Upper lobe of left lung (tissue), 6 donors: ENCODE results near the gene ASTN1. TPM values are rescaled to one million over a fixed set of nuclear protein-coding genes. Genes with fewer than 3 reads are reported as not detected.

Experiments used
- ATAC-seq, 2 donors: fragments of 200-7000 bp; cut with Tn5 transposase; one replicate each; pipeline ENCODE4 v1.9.1; 2022; ENCODE audit warnings: mild to moderate bottlenecking in 2 of 2, moderate library complexity in 2 of 2; ENCODE audit not compliant: low FRiP score in 2 of 2
- DNase-seq, 2 donors: peaks; one replicate each; pipeline ENCODE4 v3.0.0-alpha.2; 2019 to 2020
- H3K27ac ChIP-seq, 4 donors: fragments of 200-600 bp; sonication (generic); one replicate each; pipeline ENCODE4 v1.5.1; 2016 to 2019
- H3K27me3 ChIP-seq, 4 donors: fragments of 200-600 bp; sonication (generic); one replicate each; pipeline ENCODE4 v1.5.1; 2017 to 2019
- H3K36me3 ChIP-seq, 4 donors: fragments of 200-600 bp; sonication (generic); one replicate each; pipeline ENCODE4 v1.5.1; 2016 to 2019
- H3K4me1 ChIP-seq, 4 donors: fragments of 200-600 bp; sonication (generic); one replicate each; pipeline ENCODE4 v1.5.1; 2018 to 2019
- H3K4me3 ChIP-seq, 4 donors: fragments of 200-600 bp; sonication (generic); one replicate each; pipeline ENCODE4 v1.5.1; 2017 to 2019; ENCODE audit warnings: mild to moderate bottlenecking in 2 of 4, moderate library complexity in 1 of 4
- H3K9me3 ChIP-seq, 4 donors: fragments of 200-600 bp; sonication (generic); one replicate each; pipeline ENCODE4 v1.5.1; 2018 to 2019
- EP300 ChIP-seq, 4 donors: sonication (generic); formaldehyde crosslinking; IDR thresholded peaks; one replicate each; pipeline ENCODE4 v1.5.1; 2017; ENCODE audit warnings: antibody characterized with exemption in 4 of 4, control low read depth in 2 of 4
- POLR2A ChIP-seq, 4 donors: fragments of 450-650 bp; IDR thresholded peaks; one replicate each; pipeline ENCODE4 v1.5.1; 2016 to 2017; ENCODE audit warnings: antibody characterized with exemption in 4 of 4, mild to moderate bottlenecking in 2 of 4
- POLR2AphosphoS5 ChIP-seq, 2 donors: sonication (generic); formaldehyde crosslinking; IDR thresholded peaks; one replicate each; pipeline ENCODE4 v1.5.1; 2017; ENCODE audit warnings: antibody characterized with exemption in 2 of 2
- WGBS, 2 donors: methylation state at CpG; one replicate each; pipeline ENCODE4 v1.1.5; 2017 to 2018; 5-methylcytosine and 5-hydroxymethylcytosine counted together
- total RNA-seq, 6 donors: library from RNA; depleted of rRNA in 4 of 6; stranded (reverse); fragments of >200 nt in 4 of 6; gene quantifications; one replicate each; pipeline versions ENCODE4 v1.1.0 to v1.2.1, GENCODE V29; 2016 to 2021
- TF ChIP-seq, protein P1 (sequence below), 6 experiments: fragments of 450-650 bp in 4 of 6; fragments of 200-600 bp in 2 of 6; sonication (generic) in 2 of 6; IDR thresholded peaks; one replicate each; pipeline ENCODE4 v1.5.1; 2016 to 2019; ENCODE audit warnings: antibody characterized with exemption in 6 of 6
- donor health status: DM: no; HTN: no; CAD: no; lungs with moderate emphysema.
- donor health status: DM: no; HTN: yes; CAD: no; lungs with severe emphysema.

Gene ASTN1
- total RNA-seq, 6 donors from 2014 or later = 0.15 to 1.0 (median 0.32) TPM; not detected in 2

DNA sequence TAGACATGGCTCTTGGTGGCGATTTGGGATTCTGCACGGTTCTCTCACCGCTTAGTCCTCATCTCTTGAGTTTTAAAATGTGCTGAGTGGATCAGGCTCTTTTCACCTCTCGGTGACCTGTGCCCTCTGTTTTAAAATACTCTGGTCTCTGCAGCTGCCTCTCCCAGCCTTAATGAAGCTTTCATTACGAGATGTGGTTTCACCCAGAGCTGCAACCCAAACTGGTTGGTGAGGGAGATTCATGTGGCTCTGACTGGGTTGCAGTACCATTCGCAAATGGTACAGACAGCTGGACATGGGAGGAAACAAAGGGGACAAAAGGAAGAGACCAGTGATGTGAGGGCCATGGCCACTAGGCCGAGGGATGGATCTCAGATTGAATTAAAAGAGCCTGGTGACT is 258.9 kb downstream of the ASTN1 start:
- Histone ChIP-seq H3K27ac (no peak overlapping the region), H3K4me3 (no peak overlapping the region), H3K4me1 (no peaks in the 10 kb centered on the region), H3K9me3 (no peaks in the 10 kb centered on the region), H3K36me3 (no peaks in the 10 kb centered on the region), H3K27me3 (no peaks in the 10 kb centered on the region)
- DNase-seq = no peak
- 87 to 95% methylated on average over 7 of the region's 7 CpGs for WGBS, 2 donors
- TF ChIP-seq EP300 (IDR thresholded peaks at IDR 0.05) (no peak), POLR2AphosphoS5 (IDR thresholded peaks at IDR 0.05) (no peak), POLR2A (IDR thresholded peaks at IDR 0.05) (no peak)
- TF ChIP-seq, protein P1, sequence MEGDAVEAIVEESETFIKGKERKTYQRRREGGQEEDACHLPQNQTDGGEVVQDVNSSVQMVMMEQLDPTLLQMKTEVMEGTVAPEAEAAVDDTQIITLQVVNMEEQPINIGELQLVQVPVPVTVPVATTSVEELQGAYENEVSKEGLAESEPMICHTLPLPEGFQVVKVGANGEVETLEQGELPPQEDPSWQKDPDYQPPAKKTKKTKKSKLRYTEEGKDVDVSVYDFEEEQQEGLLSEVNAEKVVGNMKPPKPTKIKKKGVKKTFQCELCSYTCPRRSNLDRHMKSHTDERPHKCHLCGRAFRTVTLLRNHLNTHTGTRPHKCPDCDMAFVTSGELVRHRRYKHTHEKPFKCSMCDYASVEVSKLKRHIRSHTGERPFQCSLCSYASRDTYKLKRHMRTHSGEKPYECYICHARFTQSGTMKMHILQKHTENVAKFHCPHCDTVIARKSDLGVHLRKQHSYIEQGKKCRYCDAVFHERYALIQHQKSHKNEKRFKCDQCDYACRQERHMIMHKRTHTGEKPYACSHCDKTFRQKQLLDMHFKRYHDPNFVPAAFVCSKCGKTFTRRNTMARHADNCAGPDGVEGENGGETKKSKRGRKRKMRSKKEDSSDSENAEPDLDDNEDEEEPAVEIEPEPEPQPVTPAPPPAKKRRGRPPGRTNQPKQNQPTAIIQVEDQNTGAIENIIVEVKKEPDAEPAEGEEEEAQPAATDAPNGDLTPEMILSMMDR (IDR thresholded peaks at IDR 0.05) = no peak
- ATAC-seq = no peak

DNA sequence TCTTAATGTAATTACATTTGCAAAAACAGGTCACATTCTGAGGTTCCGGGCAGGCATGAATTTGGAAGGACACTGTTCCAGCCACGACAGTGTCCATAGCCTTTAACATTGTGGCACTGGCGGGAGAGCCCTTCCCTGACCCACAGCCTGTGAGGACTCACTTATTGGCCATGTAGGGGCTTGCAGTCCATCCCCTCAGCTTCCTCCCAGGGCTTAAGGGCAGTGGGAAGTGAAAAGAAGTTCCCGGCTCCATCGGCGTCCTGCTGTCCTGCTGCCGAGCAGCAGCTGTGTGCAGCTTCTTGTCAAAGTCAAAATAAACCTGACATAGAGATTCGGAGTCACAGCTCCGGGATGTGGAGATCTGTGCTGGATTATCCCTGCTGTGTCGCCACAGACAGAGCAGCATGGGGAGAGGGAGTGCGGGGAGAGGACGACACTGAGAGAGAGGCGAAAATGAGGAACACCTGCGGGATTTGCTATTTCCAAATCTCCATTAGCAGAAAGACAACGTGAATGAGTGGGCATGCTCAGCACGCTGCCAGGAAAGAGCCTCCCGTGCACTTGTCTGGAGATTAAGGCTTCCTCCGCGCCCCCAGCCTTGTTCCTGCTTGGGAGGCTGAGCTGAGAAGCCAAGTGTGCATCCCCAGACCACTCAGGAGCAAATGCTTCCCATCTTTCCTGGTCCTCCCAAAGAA is 260.3 kb downstream of the ASTN1 start:
- H3K9me3 ChIP-seq = no peaks in the 10 kb centered on the region
- peak in 1 of 2 donors; percentile 16 for DNase-seq
- WGBS, 2 donors = 31 to 33% methylated on average over 16 to 19 of the region's 19 CpGs
- peak in 1 of 2 donors; percentile 13 for ATAC-seq
- H3K36me3 ChIP-seq = no peaks in the 10 kb centered on the region
- H3K27ac ChIP-seq = no peak overlapping the region
- no peaks in the 10 kb centered on the region for H3K4me1 ChIP-seq
- no peaks in the 10 kb centered on the region for H3K27me3 ChIP-seq
- no peak overlapping the region for H3K4me3 ChIP-seq
- TF ChIP-seq POLR2A (IDR thresholded peaks at IDR 0.05) = no peak
- no peak for TF ChIP-seq EP300 (IDR thresholded peaks at IDR 0.05)
- TF ChIP-seq POLR2AphosphoS5 (IDR thresholded peaks at IDR 0.05) = no peak
- TF ChIP-seq, protein P1 (IDR thresholded peaks at IDR 0.05) = no peak

DNA sequence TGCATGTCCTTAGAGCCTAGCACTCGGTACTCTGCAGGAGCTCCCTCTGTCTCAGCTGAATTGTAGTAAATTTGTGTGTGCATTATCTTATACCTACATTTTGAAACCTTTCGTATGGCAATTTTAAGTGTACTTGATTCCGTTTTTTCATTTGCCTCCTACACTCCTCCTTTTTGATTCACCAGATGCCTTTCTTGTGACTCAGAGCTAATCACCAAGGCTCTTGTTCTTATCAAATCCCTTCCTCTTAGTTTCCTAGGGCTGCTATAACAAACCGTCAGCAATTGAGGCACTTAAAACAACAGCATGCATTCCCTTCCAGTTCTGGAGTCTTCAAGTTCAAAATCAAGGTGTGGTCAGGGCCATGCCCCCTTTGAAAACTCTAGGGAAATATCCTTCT is 261.0 kb downstream of the ASTN1 start:
- TF ChIP-seq POLR2A (IDR thresholded peaks at IDR 0.05) (no peak), POLR2AphosphoS5 (IDR thresholded peaks at IDR 0.05) (no peak), EP300 (IDR thresholded peaks at IDR 0.05) (no peak)
- TF ChIP-seq, protein P1 (IDR thresholded peaks at IDR 0.05) = no peak
- no peak overlapping the region for H3K27ac ChIP-seq

DNA sequence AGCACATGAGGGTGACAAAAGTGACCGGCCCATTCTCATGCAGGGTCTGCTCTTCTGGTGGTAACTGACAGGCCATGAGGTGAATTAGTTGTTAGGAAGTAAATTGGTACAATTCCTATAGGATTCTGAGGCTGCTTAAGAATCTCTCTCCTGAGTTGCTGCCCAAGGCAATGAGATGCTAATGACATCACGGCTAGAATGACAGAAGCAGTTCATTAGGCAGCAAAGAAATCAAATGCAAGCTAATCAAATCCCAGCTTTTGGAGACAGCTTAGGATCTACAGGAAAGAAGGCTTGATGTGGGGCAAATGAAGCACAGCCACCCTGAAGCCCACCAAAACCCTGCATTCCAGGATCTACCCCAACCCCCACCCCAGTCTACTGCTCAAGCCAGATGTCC is 265.2 kb downstream of the ASTN1 start:
- H3K4me1 ChIP-seq = peaks cover 4 to 10% (median 5%) of the 10 kb centered on the region in 4 donors
- no peak for DNase-seq
- TF ChIP-seq POLR2A (IDR thresholded peaks at IDR 0.05) (no peak), EP300 (IDR thresholded peaks at IDR 0.05) (no peak), POLR2AphosphoS5 (IDR thresholded peaks at IDR 0.05) (no peak)
- TF ChIP-seq, protein P1 (IDR thresholded peaks at IDR 0.05) = no peak
- H3K27ac ChIP-seq = no peak overlapping the region
- no peaks in the 10 kb centered on the region for H3K9me3 ChIP-seq
- ATAC-seq = no peak
- H3K36me3 ChIP-seq = peaks cover 0 to 2% (median 0%) of the 10 kb centered on the region in 4 donors
- H3K4me3 ChIP-seq = no peak overlapping the region
- WGBS, 2 donors = 81 to 91% methylated on average over 2 of the region's 2 CpGs
- H3K27me3 ChIP-seq = no peaks in the 10 kb centered on the region

More for the DNA sequence above, 261.0 kb downstream of the ASTN1 start:
- ATAC-seq (peak in 1 of 2 donors; percentile 12), DNase-seq (no peak)
- Histone ChIP-seq H3K9me3 (no peaks in the 10 kb centered on the region), H3K4me1 (no peaks in the 10 kb centered on the region), H3K36me3 (no peaks in the 10 kb centered on the region), H3K27me3 (no peaks in the 10 kb centered on the region), H3K4me3 (no peak overlapping the region)
- WGBS, 2 donors = 42 to 57% methylated on average over 4 of the region's 4 CpGs
